Measurements from ENCODE around the gene NUDT1. TPM values are rescaled to one million over a fixed set of nuclear protein-coding genes. Genes with fewer than 3 reads are reported as not detected.

The NUDT1 gene
- total RNA-seq, 1 experiment from 2014 or later = 47.4 TPM

DNA sequence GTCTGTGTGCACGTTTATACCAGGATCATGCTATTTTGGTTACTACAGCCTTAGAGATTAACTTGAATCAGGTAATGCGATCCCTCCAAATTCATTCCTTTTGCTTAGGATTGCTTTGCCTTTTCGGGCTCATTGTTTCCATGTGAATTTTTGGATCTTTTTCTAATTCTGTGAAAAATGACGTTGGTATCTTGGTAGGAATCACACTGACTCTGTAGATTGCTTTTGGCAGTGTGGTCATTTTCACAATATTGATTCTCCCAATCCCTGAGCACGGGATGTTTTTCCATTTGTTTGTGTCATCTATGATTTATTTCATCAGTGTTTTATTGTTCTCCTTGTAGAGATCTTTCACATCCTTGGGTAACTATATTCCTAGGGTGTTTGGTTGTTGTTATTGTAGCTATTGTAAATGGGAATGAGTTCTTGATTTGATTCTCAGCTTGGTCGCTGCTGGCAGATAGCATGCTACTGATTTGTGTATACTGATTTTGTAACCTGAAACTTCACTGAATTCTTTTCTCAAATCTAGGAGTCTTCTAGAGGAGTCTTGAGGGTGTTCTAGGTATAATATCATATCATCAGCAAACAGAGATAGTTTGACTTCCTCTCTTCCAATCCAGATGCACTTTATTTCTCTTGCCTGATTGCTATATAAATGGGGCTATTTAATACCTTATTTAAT lies 54.1 kb downstream of the NUDT1 start:
- no peak for ATAC-seq
- no TSS peak for BruUV-seq (replicated peaks)
- Histone ChIP-seq H3K9me2 (ENCODE audit: insufficient read depth) (no peaks in the 10 kb centered on the region), H2AFZ (ENCODE audit: low read depth, low read length, poor library complexity, severe bottlenecking) (no peak overlapping the region), H3K36me3 (ENCODE audit: control insufficient read depth in 1 of 2, insufficient read depth in 2 of 2, low read length in 2 of 2) (no peaks in the 10 kb centered on the region), H3K9me3 (ENCODE audit: control insufficient read depth in 1 of 2, insufficient read depth in 1 of 2, low read depth in 1 of 2, low read length in 2 of 2) (no peaks in the 10 kb centered on the region), H3K9ac (ENCODE audit: low read length) (no peak overlapping the region), H3K4me2 (ENCODE audit: low read length) (no peak overlapping the region), H3K4me1 (ENCODE audit: control insufficient read depth in 1 of 2, insufficient read depth in 2 of 2, low read length in 2 of 2) (peaks cover 3 to 15% of the 10 kb centered on the region in 2 experiments; a peak in 3 of 4 replicates), H3K79me2 (ENCODE audit: insufficient read depth, low read length) (peaks cover 41% of the 10 kb centered on the region), H3K27ac (ENCODE audit: low read depth, low read length) (no peak overlapping the region), H3K4me3 (replicated peaks in 1 of 2; ENCODE audit: low read depth in 1 of 2, low read length in 2 of 2) (no peak overlapping the region), H4K20me1 (ENCODE audit: insufficient read depth) (0 out of 2 replicates have a peak, but pooled peaks cover 3% of the 10 kb centered on the region), H3K27me3 (ENCODE audit: insufficient read depth, low read length) (no peaks in the 10 kb centered on the region)
- intact Hi-C loops (cut with micrococcal nuclease) = no loop called here
- no peak for TF ChIP-seq CEBPB (IDR thresholded peaks at IDR 0.05; ENCODE audit: low read depth)
- TF ChIP-seq ELF1 (IDR thresholded peaks at IDR 0.05; ENCODE audit: borderline replicate concordance, low read depth) = no peak
- no peak for TF ChIP-seq TCF7L2 (IDR thresholded peaks at IDR 0.05; ENCODE audit: borderline replicate concordance, extremely low read depth, insufficient read depth, insufficient read length)
- TF ChIP-seq, protein P1, sequence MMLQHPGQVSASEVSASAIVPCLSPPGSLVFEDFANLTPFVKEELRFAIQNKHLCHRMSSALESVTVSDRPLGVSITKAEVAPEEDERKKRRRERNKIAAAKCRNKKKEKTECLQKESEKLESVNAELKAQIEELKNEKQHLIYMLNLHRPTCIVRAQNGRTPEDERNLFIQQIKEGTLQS (IDR thresholded peaks at IDR 0.05) = no peak
- TF ChIP-seq EZH2 (IDR thresholded peaks at IDR 0.05) = no peak
- TF ChIP-seq YY1 (IDR thresholded peaks at IDR 0.05; ENCODE audit: extremely low read depth, insufficient replicate concordance, low read depth, low read length) = no peak
- no peak for TF ChIP-seq RAD21 (IDR thresholded peaks at IDR 0.05; ENCODE audit: low read depth)
- TF ChIP-seq ZBTB33 (IDR thresholded peaks at IDR 0.05; ENCODE audit: extremely low read depth, insufficient replicate concordance, low read length) = no peak
- no peak for TF ChIP-seq MAX (IDR thresholded peaks at IDR 0.05)
- no peak for TF ChIP-seq ZNF274 (IDR thresholded peaks at IDR 0.05; ENCODE audit: low read depth, low read length)
- TF ChIP-seq POLR2A (IDR thresholded peaks at IDR 0.05; ENCODE audit: borderline replicate concordance, extremely low read depth, insufficient read depth, insufficient read length) = no peak
- TF ChIP-seq, protein P2, sequence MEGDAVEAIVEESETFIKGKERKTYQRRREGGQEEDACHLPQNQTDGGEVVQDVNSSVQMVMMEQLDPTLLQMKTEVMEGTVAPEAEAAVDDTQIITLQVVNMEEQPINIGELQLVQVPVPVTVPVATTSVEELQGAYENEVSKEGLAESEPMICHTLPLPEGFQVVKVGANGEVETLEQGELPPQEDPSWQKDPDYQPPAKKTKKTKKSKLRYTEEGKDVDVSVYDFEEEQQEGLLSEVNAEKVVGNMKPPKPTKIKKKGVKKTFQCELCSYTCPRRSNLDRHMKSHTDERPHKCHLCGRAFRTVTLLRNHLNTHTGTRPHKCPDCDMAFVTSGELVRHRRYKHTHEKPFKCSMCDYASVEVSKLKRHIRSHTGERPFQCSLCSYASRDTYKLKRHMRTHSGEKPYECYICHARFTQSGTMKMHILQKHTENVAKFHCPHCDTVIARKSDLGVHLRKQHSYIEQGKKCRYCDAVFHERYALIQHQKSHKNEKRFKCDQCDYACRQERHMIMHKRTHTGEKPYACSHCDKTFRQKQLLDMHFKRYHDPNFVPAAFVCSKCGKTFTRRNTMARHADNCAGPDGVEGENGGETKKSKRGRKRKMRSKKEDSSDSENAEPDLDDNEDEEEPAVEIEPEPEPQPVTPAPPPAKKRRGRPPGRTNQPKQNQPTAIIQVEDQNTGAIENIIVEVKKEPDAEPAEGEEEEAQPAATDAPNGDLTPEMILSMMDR (IDR thresholded peaks at IDR 0.05 in 2 of 3, conservative IDR thresholded peaks at IDR 0.05 in 1 of 3; ENCODE audit: borderline replicate concordance in 1 of 3, insufficient read depth in 1 of 3, low read depth in 2 of 3, low read length in 2 of 3) = no peak
- TF ChIP-seq SRF (IDR thresholded peaks at IDR 0.05; ENCODE audit: low read depth) = no peak
- no peak for TF ChIP-seq POLR2AphosphoS5 (IDR thresholded peaks at IDR 0.05; ENCODE audit: low read depth, low read length)
- TF ChIP-seq EZH2phosphoT487 (IDR thresholded peaks at IDR 0.05; ENCODE audit: borderline replicate concordance) = no peak
- no peak for DNase-seq (ENCODE audit: low read depth, low spot score)
- ChIA-PET POLR2A (no interaction called here), CTCF (no interaction called here), RAD21 (ENCODE audit: low non-redundant PET in 1 of 2, low total read pairs in 2 of 2, uncharacterized antibody in 2 of 2, unreplicated experiment in 2 of 2) (no interaction called here)
